ENCODE results near the gene CCDC138.

CCDC138 gene

DNA sequence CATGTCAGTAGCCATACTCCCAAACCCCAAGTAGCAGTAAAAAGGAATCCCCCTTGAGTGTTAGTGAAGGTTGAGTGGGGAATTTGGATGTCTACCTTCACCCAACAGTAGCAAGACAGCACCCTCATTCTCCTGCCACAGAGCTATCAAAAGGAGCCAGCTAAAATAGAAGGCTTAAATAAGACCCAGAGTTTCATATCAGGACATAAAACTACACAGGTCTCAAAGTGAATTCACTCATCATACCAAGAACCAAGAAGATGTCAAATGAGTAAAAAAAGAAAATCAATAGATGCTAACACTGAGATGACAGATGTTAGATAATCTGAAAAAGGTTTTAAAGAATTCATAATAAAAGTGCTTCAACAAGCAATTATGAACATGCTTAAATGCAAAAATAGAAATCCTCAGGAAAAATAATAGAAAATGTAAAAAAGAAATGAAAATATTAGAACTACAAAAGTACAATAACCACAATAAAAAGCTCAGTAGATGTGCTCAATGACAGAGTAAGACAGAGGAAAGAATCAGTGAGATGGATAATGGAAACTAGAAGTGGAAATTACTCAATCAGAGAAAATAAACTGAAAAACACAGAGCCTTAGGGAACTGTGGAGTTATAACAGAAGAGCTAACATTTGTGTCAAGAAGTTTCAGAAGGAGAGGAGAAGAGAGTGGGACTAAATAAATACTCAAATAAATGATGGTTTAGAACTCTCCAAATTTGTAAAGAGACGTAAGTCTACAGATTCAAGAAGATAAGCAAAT, 111.9 kb downstream of the CCDC138 start:
- no peak for DNase-seq

DNA sequence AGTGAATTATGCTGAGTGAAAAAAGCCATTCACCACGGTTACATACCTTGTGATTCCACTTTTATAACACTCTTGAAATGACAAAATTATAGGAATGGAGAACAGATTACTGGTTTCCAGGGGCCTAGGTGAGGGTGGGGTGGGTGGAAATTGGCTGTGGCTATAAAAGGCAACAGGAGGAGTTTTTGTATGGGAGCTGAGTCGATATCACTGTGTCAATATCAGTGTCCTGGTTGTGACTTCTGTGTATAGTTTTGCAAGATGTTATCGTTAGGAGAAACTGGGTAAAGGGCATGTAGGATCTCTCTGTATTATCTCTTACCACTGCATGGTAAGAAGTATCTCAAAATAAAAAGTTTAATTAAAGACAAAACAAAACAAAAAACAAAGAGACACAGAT, 118.1 kb downstream of the CCDC138 start:
- no peak for DNase-seq

DNA sequence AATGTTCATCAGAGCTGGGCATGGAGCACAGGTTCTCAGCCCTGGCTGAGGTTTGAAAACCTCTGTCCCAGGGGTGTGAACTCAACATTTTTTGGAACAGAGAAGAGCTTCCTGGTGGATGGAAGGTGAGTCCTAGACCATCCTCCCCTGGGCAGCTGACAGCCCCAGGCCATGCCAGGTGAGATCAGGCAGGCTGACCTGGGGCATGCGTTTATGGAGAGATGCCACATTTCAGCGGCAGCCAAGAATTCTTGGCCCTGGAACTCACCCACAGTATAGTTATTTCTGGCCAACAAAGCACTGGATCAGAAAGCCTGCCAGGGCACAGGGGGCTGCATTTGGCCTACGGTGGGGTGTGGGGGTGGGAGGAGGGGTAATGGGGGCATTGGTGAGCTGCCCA, 118.6 kb downstream of the CCDC138 start:
- DNase-seq, result no peak

DNA sequence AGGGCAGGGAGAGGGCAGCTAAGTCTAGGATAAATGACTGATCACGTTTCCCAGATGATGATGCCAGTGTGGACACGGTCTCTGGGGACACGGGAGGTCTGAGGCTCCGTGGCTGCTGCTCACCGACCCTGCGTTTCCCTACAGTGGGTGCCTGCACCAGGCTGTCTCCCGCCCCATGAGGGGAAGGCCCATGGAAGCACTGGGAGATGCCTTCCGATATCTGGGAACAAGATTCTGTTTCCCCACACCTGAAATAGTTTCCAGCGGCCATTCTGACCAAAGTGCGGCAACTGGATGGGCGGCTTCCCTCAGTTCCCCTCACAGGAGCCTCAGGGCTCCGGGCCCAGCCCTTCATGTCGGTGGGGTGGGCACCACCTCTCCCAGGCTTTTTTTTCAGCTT, 119.3 kb downstream of the CCDC138 start:
- DNase-seq, result no peak

DNA sequence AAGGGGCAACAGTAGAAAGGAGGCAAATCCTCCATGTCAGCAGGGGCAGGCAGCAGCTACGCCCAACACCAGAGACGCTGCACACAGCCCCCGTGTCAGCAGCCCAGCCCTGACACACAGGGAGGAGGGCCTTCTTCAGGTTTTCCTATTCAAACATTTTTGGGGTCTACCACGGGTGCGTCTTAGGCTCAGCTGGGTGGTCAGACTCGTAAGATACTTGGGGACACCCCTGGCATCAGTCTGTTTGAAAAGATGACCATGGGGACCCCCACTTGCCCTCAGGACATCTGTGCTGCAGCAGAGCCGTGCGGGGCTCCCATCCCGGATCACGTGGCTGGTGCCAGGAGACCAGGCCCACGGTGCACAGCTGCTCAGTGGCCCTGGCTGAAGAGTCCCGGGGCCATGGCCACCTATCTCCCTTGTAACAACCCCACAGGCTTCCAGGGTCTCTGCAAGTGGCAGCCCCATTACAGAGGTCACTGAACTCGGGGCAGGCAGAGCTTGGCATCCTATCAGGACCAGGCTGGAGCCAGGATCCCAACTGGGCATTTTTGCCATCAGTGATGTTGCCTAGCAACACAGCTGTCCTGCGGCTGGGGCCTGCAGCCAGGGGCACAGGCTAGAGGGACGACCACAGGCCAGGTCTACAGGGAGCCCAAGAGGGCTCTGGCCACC, 120.0 kb downstream of the CCDC138 start:
- DNase-seq, result no peak

DNA sequence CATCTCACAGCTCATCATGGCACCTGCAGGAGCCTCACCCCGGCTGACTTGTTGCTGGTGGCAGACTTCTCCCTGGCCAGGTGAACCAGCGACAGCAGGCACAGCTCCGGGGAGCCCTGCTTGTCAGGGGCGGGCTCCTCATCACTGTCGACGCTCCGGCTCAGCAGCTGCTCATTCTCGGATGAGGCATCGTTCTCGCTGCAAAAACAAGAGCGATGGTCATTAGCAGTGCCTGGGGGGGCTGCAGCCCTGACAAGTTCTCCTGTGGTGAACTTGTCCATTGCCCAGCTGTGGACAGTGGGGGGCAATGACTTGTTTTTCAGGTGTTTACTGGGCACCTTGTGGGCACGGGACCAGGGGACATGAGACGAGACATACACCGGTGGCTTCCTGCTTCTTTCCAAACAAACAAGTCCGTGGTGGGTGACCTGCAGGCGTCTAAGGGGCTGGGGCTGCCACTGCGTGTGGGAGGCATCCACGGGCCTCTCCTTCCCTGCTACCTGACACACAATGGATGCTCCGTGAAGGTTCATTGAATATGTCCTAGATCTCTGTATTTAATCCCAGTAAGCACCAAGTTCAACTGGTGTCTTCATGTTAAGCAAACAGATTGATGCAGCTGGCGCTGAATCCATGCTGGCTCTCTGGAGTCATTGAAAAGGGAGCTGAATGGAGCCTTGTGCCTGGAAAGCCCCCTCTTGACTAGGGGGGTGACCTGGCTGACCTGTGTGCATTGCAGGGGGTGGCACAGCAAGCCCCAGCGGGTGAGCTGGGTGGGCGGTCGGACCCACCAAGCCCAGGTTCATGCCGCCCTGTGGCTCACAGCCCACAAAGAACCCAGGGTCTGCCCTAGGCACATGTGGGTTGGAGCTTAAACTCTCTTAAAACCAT, 121.5 kb downstream of the CCDC138 start:
- DNase-seq, result no peak

DNA sequence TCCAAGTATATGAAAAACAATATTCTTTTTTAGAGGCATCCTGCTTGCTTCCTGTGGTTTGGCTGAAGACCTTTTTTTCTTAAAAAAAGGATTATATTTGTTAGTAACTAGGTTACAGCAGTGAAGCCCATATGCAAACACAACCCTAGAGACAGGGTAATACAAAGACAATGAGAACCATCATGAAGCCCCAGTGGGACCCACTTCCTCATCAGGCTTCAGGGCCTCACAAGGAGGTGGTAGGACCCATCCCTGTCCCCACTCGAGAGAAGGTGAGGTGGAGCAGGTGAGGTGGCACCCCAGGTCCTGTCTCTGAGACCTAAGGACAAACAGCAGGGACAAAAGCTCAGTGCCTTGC, 122.1 kb downstream of the CCDC138 start:
- no peak for DNase-seq

DNA sequence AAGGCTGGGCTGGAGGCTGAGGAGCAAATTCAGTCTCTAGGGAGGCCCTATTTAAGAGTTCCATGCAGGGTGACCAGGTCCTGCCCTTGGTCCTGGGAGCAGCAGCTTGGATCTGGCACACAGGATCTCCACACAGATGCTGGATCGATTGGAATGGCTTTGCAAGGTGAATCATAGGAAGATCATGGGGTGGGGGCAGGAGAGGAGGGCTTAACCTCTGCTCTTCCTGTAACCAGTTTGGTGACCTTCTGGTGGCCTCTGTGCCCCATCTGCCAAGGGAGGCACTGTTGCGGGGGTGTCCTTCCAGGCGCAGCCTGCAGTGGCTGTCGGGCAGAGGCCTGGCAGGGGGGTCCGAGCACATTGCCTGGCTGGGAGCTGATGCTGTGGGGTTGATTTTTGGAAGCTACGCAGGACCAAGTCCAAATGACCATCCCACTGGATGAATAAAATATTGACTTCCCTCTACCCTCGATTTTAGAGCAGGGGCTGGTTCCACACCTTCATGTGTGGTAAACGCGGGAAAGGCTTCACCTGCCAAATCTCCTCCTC, 122.8 kb downstream of the CCDC138 start:
- no peak for DNase-seq

DNA sequence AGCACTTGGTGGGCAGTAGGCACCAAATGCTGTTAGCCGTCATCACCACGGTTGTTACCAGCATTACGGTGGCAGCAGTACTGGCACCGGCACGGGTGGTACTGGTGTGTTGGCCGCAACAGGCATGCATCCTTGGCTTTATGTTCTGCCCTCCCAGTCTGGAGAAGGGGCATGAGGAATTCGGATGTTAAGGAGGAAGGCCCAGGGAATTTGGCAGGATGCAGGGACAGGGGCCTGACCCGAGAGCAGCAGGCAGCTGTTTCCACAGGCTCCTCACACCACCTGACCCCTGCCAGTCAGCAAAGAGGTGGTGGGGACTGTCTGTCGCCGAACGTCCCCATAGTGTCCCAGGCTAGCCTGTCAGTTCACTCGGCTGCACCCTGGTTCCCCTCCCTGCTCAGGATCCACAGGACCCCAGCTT, 123.5 kb downstream of the CCDC138 start:
- DNase-seq, result no peak

DNA sequence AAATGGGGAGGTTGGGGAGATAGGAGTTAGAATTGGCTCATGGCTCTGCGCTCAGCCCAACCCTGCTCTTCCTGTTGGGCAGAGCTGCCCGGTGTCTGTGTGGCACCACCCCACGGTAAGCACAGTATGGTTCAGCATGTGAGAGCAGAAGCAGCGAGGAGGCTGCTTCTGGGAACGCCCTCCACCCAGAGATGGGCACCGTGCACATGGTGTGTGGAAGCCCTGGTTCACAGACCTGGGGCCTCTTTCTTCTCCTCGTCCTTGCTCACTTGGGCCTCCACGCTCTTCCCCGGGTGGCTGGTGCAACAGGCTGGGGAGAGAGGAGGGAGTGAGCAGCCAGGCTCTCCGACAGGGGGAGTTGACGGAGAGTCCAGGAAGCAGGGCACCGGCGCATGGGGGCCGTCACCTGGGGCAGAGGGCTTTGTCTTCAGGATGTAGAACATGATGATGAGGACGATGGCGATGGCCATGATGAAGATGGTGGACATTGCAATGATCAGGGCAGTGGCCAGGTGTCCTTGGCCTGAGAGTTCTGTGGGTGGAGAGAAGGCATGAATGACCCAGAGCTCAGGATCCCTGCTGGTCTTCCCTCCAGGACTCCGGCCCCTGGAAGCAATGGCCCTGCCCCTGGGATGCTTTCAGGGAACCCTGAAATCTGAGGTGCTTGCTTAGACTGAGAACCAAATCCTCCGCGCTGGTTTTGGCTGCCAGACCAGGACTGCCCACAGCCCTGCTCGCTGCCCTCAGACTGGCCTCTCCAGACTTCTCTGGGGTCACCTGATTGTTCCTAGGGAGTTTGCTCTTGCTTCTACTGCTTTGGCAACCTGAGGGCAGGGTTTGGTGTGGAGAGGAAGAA, 124.2 kb downstream of the CCDC138 start:
- DNase-seq, result no peak

DNA sequence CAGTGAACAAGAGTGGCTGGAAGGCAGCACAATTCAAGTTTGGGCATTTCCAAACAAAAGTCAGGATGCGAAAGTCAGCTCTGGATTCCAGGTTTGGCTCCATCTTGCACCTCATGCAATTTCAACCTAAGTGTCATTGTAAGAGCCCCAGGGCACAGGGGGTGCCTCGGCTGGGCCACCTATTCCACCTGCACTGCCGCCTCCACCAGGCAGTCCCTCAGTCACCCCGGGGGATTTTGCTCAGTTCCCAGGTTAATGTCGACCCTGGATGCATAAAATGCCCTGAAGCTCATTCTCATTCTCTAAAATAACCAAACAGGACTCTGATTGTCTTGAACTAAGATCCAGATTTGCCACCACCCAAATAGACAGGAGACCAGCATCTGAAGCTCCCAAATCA, 124.8 kb downstream of the CCDC138 start:
- no peak for DNase-seq

DNA sequence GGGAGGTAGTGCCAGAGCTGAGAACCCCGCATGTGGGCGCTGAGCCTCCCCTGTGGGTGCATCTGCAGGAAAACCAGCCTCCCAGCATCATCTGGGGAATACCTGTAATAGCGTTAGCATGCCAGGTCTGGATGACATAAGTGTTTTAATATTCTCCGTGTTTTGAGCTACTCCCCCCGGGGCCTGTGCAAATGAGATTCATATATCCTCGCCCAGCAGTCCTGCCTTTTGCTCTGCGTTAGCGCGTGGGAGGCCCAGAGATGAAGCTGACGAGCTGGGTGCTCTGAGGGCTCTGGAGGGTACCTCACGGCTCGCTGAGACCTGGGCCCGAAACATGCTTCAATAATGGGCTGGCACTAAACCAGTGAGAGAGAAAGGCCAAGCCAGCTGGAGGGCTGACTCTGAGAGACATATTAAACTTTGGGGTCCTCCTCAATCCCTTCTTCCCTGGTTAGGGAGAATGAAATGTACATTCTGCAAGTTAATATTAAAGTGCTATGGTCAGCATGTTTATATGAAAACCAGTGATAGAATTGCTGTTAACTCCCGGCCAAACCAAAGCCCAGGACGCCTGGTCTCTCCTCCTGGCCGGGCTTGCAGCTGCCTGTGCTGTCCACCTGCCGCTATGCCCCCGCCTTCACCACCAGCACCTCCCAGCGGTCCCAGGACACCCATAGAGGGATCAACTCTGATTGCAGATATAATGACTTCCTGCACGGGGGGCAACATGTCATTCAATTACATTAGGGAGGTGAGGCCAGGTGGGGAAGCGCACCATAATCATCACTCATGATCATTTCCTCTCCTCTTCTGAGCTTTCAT, 125.4 kb downstream of the CCDC138 start:
- no peak for DNase-seq

DNA sequence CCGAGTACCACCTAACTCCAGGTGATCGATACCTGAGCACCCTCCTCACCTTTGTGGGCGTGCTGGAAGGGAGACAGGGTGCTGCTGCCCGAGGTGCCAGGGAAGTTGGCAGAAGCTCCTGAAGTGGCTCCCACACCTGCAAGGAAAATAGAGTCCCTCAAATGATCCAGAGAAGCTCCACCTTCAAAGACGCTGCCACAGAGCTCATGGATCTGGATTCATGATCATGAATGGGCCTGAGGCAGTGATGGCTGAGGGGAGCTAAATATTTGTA, 126.0 kb downstream of the CCDC138 start:
- DNase-seq, result no peak

DNA sequence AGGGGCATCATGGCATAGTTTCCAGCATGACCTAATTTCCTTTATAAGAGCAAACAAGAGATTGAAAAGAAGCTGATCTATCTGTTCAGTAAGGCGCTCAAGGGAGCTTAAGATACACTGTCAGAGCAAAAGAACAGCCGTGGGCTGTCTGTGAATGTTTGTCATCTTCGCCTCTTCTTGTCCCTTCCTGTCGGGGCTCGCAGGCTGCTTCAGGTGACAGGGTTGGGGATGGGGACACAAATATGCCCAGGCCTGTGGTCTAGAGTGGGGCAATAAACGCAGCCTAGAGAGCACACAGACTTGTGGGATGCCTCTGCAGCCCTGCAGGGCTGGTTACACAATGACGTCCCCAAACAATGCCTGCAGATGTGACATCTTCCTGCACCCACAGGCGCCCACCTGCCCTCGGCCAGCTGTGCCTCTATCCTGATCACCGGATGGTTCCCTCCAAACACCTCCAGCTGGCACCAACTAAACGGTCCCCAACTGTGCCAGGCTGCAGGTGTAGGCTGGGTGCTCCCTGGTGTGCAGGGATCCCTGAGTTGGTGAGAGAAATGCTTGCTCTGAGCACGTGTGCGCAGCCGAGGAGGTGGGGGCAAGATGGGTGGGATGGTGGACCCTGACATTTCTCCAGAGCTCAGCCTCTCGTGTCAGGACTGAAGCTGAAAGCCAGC, 129.7 kb downstream of the CCDC138 start:
- no peak for DNase-seq

DNA sequence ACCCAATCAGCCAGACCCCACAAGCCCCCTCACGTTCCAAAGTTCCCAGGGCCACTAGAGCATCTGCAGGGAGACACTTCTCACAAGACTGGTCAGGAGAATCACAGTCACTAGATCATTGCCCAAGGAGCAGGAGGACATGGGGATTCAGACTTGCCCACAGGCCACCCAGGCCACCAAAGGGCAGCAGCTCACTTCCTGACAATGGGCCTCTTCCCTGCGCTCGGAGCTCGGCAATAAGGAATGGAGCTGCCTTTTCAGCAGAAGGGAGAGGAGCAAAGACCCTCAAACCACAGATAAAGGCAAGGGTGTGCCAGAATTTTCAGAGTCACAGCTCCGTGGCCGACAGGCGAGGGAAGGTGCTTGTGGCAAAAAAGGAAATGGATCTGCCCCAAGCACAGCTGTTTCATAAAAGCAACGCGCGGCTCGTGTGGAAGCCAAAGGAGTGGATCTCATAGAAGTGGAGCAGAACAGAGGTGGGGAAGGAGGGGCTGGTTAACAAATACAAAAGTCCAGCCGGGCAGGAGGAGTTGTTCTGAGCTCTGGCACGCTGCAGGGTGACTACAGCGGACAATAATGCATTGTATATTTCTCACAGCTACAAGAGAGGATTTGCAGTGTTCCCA, 130.3 kb downstream of the CCDC138 start:
- DNase-seq, result no peak

DNA sequence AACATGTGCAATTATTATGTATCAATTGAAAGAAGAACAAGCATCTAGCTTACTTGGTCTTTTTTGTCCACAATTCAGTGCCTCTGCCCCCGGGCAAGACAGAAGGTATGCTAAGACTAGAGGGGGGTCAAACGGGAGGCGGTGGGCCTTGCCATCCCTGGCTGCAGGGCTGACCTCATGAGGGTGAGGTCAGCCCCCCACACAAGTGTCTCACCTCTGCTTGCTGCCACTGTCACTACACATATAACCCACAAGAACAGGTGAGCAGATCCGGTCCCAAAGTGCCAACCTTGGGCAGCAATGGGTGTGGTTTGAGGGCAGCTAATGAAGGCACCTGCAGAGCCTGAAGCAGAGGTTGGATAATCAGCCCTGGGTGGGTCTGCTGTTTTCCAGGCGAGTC, 131.0 kb downstream of the CCDC138 start:
- DNase-seq, result no peak

DNA sequence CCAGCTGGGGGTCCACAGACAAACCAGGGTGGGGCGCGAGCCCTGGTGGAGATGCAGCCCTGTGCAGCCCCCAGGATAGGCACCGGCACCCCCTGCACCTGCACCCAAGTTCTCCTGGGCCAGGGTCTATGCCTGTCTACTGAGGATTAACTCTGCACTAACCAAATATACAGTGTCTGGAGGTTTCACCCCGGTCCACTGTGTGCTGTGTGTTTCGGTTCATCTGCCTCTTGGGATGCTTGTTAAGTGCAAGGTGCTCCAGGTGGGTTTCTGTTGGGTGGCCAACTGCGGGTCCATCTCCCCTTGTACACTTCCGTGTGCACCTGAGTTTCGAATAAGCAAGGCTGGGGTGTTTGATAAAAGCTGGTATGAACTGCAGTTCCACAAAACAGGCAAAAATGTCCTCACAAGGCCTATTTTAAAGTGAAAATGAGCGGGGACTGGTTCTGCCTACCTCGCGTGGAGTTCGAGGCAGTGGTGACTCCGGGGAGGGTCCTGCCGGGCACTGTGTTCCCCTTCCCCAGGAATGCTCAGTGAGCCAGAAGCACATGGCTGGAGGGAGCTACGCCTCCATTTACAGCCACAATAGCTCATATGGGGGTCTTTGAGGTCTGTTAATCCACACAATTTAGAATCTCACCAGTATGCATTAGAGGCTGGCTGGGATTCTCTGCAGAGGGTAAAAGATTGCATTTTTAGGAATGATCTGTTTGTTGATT, 131.7 kb downstream of the CCDC138 start:
- no peak for DNase-seq

DNA sequence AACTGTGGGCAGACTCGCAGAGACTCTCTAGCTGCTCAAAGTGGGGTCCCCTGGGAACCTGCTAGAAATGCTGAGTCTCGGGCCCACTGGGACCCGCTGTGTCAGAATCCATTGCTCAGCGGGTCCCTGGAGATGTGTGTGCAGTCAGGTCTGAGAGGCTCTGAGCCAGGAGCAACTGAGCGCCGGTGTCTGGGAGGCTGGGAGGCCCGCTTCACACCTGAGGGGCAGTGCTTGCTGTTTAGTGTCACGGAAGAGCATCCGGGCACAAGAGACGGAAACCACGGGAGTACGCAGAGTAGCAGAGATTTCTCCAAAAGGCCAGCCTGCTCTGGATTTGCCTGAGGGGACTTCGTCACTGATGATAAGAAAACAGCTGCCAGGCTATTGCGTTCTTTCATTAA, 132.4 kb downstream of the CCDC138 start:
- DNase-seq, result no peak

DNA sequence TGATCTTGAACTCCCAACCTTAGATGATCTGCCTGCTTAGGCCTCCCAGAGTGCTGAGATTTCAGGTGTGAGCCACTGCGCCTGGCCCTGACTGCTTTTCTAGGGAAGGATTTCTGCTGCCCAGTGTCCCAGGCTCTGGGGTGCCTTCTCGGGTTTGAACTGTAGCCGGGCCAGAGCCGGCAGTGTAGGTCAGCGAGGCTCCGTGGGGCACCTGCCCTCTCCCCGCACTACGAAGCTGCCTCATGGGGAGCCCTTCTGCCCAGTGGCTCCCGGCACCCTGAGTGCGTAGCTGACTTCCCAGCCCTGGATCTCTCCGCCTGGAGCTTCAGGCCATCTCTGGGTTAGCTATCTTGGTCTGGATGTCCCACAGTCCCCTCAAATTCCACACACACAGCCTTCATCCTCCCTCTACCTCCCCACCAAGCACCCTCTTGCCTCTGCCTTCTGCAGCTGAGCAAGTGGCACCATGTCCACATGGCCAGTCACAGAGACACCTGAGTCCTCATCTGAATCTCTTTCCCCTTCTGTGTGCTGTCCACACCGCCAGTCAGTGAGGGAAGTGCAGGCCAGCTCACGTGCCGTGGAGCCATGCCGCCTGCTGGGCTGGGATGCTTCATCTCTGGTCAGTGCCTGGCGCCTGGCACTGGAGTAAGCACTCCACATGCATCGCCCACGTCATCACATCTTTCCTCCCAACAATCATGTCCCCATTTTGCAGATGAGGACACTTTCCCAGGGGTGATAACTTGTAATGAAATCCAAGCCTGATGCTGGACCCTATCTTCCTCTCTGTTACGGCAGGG, 133.2 kb downstream of the CCDC138 start:
- no peak for DNase-seq

Data from NCI-H2227 treated with DMSO at 0.1 percent for 48 hours (cell line).